GM18870 (cell line): Measurements from ENCODE around the gene ZBTB20.

Experiments used
- ATAC-seq: cut with Tn5 transposase; IDR thresholded peaks from one replicate; pipeline ENCODE4 v1.9.1; 2021; ENCODE audit warnings: moderate library complexity; ENCODE audit not compliant: unreplicated experiment

ZBTB20 gene

GRCh38 chr3:114645392-114645791 lies 501.7 kb downstream of the ZBTB20 start:
- ATAC-seq = no peak

- ATAC-seq = no peak
Measured at GRCh38 chr3:114644367-114644766, 502.7 kb downstream of the ZBTB20 start.

GRCh38 chr3:114642951-114643741 lies 503.9 kb downstream of the ZBTB20 start:
- ATAC-seq = no peak

GRCh38 chr3:114640126-114640525 lies 507.0 kb downstream of the ZBTB20 start:
- no peak for ATAC-seq

GRCh38 chr3:114639171-114639570 lies 507.9 kb downstream of the ZBTB20 start:
- ATAC-seq = no peak

- no peak for ATAC-seq
Measured at GRCh38 chr3:114635878-114636277, 511.2 kb downstream of the ZBTB20 start.

GRCh38 chr3:114634635-114635034 lies 512.5 kb downstream of the ZBTB20 start:
- ATAC-seq = no peak

GRCh38 chr3:114632757-114633424 lies 514.2 kb downstream of the ZBTB20 start:
- ATAC-seq = no peak

- ATAC-seq = no peak
Measured at GRCh38 chr3:114627770-114628169, 519.3 kb downstream of the ZBTB20 start.

- no peak for ATAC-seq
Measured at GRCh38 chr3:114626751-114627150, 520.3 kb downstream of the ZBTB20 start.

GRCh38 chr3:114624571-114625181 lies 522.4 kb downstream of the ZBTB20 start:
- no peak for ATAC-seq

- no peak for ATAC-seq
Measured at GRCh38 chr3:114624047-114624445, 523.0 kb downstream of the ZBTB20 start.

GRCh38 chr3:114623420-114624046 lies 523.6 kb downstream of the ZBTB20 start:
- no peak for ATAC-seq

- no peak for ATAC-seq
Measured at GRCh38 chr3:114622001-114622400, 525.1 kb downstream of the ZBTB20 start.

GRCh38 chr3:114619771-114620170 lies 527.3 kb downstream of the ZBTB20 start:
- ATAC-seq = no peak

- ATAC-seq = no peak
Measured at GRCh38 chr3:114615523-114616085, 531.5 kb downstream of the ZBTB20 start.

GRCh38 chr3:114609973-114610630 lies 537.0 kb downstream of the ZBTB20 start:
- ATAC-seq = no peak

GRCh38 chr3:114608293-114608692 lies 538.8 kb downstream of the ZBTB20 start:
- no peak for ATAC-seq

- no peak for ATAC-seq
Measured at GRCh38 chr3:114606336-114606735, 540.8 kb downstream of the ZBTB20 start.

- ATAC-seq = no peak
Measured at GRCh38 chr3:114600571-114600970, 546.5 kb downstream of the ZBTB20 start.

- ATAC-seq = no peak
Measured at GRCh38 chr3:114597871-114598270, 549.2 kb downstream of the ZBTB20 start.
